ENCODE data around the gene EPHA1.

The EPHA1 gene

GRCh38 chr7:143452495-143452894, 43.8 kb upstream of the EPHA1 start:
- H3K4me3 ChIP-seq (ENCODE audit: low read length), result no peak overlapping the region
- TF ChIP-seq CTCF (conservative IDR thresholded peaks at IDR 0.05; ENCODE audit: low read length), result no peak
- DNase-seq (ENCODE audit: low read depth), result no peak

- TF ChIP-seq CTCF (conservative IDR thresholded peaks at IDR 0.05; ENCODE audit: low read length), result no peak
- H3K4me3 ChIP-seq (ENCODE audit: low read length), result no peak overlapping the region
- no peak for DNase-seq (ENCODE audit: low read depth)
These were observed 43.1 kb upstream of the EPHA1 start for GRCh38 chr7:143451746-143452145.

- no peak for DNase-seq (ENCODE audit: low read depth)
- no peak overlapping the region for H3K4me3 ChIP-seq (ENCODE audit: low read length)
- TF ChIP-seq CTCF (conservative IDR thresholded peaks at IDR 0.05; ENCODE audit: low read length), result no peak
These were observed 42.5 kb upstream of the EPHA1 start for GRCh38 chr7:143451122-143451521.

- no peak overlapping the region for H3K4me3 ChIP-seq (ENCODE audit: low read length)
- no peak for TF ChIP-seq CTCF (conservative IDR thresholded peaks at IDR 0.05; ENCODE audit: low read length)
- no peak for DNase-seq (ENCODE audit: low read depth)
These were observed 41.1 kb upstream of the EPHA1 start for GRCh38 chr7:143449793-143450192.

GRCh38 chr7:143448429-143448828, 39.8 kb upstream of the EPHA1 start:
- H3K4me3 ChIP-seq (ENCODE audit: low read length), result no peak overlapping the region
- DNase-seq (ENCODE audit: low read depth), result no peak
- TF ChIP-seq CTCF (conservative IDR thresholded peaks at IDR 0.05; ENCODE audit: low read length), result no peak

- H3K4me3 ChIP-seq (ENCODE audit: low read length), result no peak overlapping the region
- DNase-seq (ENCODE audit: low read depth), result no peak
- TF ChIP-seq CTCF (conservative IDR thresholded peaks at IDR 0.05; ENCODE audit: low read length), result no peak
These were observed 38.8 kb upstream of the EPHA1 start for GRCh38 chr7:143447466-143447865.

GRCh38 chr7:143444785-143445184, 36.1 kb upstream of the EPHA1 start:
- no peak for DNase-seq (ENCODE audit: low read depth)
- TF ChIP-seq CTCF (conservative IDR thresholded peaks at IDR 0.05; ENCODE audit: low read length), result no peak
- no peak overlapping the region for H3K4me3 ChIP-seq (ENCODE audit: low read length)

All from AG10803 (cell line).